ENCODE results near the gene WNT11. TPM values are rescaled to one million over a fixed set of nuclear protein-coding genes. Genes with fewer than 3 reads are reported as not detected.
A peak's percentile ranks its signal among the peaks of the same experiment; 100 is the strongest.

WNT11 gene
- total and polyA plus RNA-seq, 2 donors from 2014 or later, result 0.80 to 2.2 TPM

GRCh38 chr11:76152741-76153570 is 53.3 kb downstream of the WNT11 start:
- Histone ChIP-seq H3K36me3 (ENCODE audit: control insufficient read depth in 2 of 3, insufficient read depth in 3 of 3, low read length in 3 of 3) (no peaks in the 10 kb centered on the region), H3K27me3 (ENCODE audit: control insufficient read depth, insufficient read depth, low read length) (no peaks in the 10 kb centered on the region), H3K4me1 (ENCODE audit: control insufficient read depth in 2 of 3, insufficient read depth in 2 of 3, low read depth in 1 of 3, low read length in 3 of 3) (peaks cover 0 to 3% (median 0%) of the 10 kb centered on the region in 3 donors), H3K9me3 (ENCODE audit: control insufficient read depth in 2 of 3, insufficient read depth in 1 of 3, low read length in 3 of 3) (no peaks in the 10 kb centered on the region), H3K4me3 (ENCODE audit: low read length in 3 of 3) (no peak overlapping the region), H3K9ac (ENCODE audit: low read length in 3 of 3) (no peak overlapping the region), H3K27ac (ENCODE audit: low read depth in 2 of 2, low read length in 2 of 2) (no peak overlapping the region)
- DNase-seq (no peak), FAIRE-seq (no peak)
- intact Hi-C loops (cut with DNase I), result loop anchor here (5.0 kb wide), 1 partner anchor 256 kb away; no protein-coding TSS in a partner anchor
- TF ChIP-seq CTCF (IDR thresholded peaks at IDR 0.05; ENCODE audit: borderline replicate concordance, extremely low read depth, insufficient read depth), result no peak

GRCh38 chr11:76152086-76152681 is 54.1 kb downstream of the WNT11 start:
- DNase-seq, result peak; percentile 83 to 94 (median 85)
- intact Hi-C loops (cut with DNase I), result loop anchor here (5.0 kb wide), 1 partner anchor 255 kb away; no protein-coding TSS in a partner anchor
- Histone ChIP-seq H3K36me3 (ENCODE audit: control insufficient read depth in 2 of 3, insufficient read depth in 3 of 3, low read length in 3 of 3) (no peaks in the 10 kb centered on the region), H3K9me3 (ENCODE audit: control insufficient read depth in 2 of 3, insufficient read depth in 1 of 3, low read length in 3 of 3) (no peaks in the 10 kb centered on the region), H3K4me3 (ENCODE audit: low read length in 3 of 3) (peak overlapping the region in 2 of 3 donors; percentile 27 to 50), H3K9ac (ENCODE audit: low read length in 3 of 3) (peak overlapping the region in 1 of 3 donors; percentile 36), H3K4me1 (ENCODE audit: control insufficient read depth in 2 of 3, insufficient read depth in 2 of 3, low read depth in 1 of 3, low read length in 3 of 3) (peaks cover 0 to 3% (median 0%) of the 10 kb centered on the region in 3 donors), H3K27me3 (ENCODE audit: control insufficient read depth, insufficient read depth, low read length) (no peaks in the 10 kb centered on the region), H3K27ac (ENCODE audit: low read depth in 2 of 2, low read length in 2 of 2) (no peak overlapping the region)
- peak; percentile 98 for TF ChIP-seq CTCF (IDR thresholded peaks at IDR 0.05; ENCODE audit: borderline replicate concordance, extremely low read depth, insufficient read depth)
- no peak for FAIRE-seq

GRCh38 chr11:76151556-76152085 is 54.7 kb downstream of the WNT11 start:
- intact Hi-C loops (cut with DNase I), result loop anchor here (5.0 kb wide), 1 partner anchor 254 kb away; no protein-coding TSS in a partner anchor
- DNase-seq (no peak), FAIRE-seq (no peak)
- Histone ChIP-seq H3K4me1 (ENCODE audit: control insufficient read depth in 2 of 3, insufficient read depth in 2 of 3, low read depth in 1 of 3, low read length in 3 of 3) (peaks cover 0 to 3% (median 0%) of the 10 kb centered on the region in 3 donors), H3K4me3 (ENCODE audit: low read length in 3 of 3) (peak overlapping the region in 1 of 3 donors; percentile 50), H3K36me3 (ENCODE audit: control insufficient read depth in 2 of 3, insufficient read depth in 3 of 3, low read length in 3 of 3) (no peaks in the 10 kb centered on the region), H3K27me3 (ENCODE audit: control insufficient read depth, insufficient read depth, low read length) (no peaks in the 10 kb centered on the region), H3K9me3 (ENCODE audit: control insufficient read depth in 2 of 3, insufficient read depth in 1 of 3, low read length in 3 of 3) (no peaks in the 10 kb centered on the region), H3K9ac (ENCODE audit: low read length in 3 of 3) (no peak overlapping the region), H3K27ac (ENCODE audit: low read depth in 2 of 2, low read length in 2 of 2) (no peak overlapping the region)
- no peak for TF ChIP-seq CTCF (IDR thresholded peaks at IDR 0.05; ENCODE audit: borderline replicate concordance, extremely low read depth, insufficient read depth)
